ENCODE measurements around the gene IL17A.

Gene IL17A

DNA sequence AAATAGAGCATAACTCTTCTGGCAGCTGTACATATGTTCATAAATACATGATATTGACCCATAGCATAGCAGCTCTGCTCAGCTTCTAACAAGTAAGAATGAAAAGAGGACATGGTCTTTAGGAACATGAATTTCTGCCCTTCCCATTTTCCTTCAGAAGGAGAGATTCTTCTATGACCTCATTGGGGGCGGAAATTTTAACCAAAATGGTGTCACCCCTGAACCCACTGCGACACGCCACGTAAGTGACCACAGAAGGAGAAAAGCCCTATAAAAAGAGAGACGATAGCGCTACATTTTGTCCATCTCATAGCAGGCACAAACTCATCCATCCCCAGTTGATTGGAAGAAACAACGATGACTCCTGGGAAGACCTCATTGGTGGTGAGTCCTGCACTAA lies at the start of gene IL17A:
Gene IL17A (plus strand): TSS at position 301 of the 400 bp plus-strand sequence. CDS start 57 bp downstream, at position 358.
- DNase-seq (ENCODE audit: low read depth): no peak

- DNase-seq (ENCODE audit: low read depth): no peak
Measured at GRCh38 chr6:52136934-52137467, 49.2 kb upstream of the IL17A start.

DNA sequence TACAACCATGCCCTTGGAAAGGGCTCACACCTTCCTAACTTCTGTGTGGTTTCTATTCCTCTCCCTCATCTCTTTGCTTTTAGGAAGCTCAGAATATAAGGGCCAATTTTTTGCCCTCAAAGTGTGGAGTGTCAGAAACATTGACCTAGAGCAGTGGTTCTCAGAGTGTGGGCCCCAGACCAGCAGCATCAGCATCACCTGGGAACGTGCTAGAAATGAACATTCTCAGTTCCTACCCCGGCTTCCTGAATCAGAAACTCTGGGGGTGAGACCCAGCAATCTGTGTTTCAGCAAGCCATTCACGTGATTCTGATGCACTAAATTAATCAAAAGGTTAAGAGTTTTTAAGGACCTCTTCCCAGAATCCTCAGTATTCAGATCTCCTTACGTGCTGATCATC lies 47.9 kb upstream of the IL17A start:
- no peak for DNase-seq (ENCODE audit: low read depth)

- no peak for DNase-seq (ENCODE audit: low read depth)
Measured at GRCh38 chr6:52139985-52140680, 46.0 kb upstream of the IL17A start.

- DNase-seq (ENCODE audit: low read depth): no peak
Measured at GRCh38 chr6:52141596-52141995, 44.6 kb upstream of the IL17A start.

DNA sequence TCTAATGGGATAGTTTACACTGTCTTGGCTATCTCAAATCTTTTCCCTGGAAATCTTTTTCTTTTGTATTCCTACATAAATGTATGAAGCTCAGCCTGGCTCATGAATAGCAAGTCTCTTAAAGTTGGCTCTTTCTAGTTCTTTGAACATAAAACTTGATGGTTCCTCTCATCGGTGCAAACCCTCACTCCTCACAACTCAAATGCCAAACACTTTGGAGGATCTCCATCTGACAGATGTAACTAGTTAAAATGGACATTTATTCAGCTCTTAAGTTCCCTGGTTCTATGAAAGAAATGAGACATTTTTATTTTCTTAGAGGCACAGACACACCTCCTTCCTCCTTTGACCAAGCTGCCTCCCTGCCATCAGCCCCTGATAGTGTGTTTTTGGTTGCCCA lies 43.6 kb upstream of the IL17A start:
- DNase-seq (ENCODE audit: low read depth): no peak

DNA sequence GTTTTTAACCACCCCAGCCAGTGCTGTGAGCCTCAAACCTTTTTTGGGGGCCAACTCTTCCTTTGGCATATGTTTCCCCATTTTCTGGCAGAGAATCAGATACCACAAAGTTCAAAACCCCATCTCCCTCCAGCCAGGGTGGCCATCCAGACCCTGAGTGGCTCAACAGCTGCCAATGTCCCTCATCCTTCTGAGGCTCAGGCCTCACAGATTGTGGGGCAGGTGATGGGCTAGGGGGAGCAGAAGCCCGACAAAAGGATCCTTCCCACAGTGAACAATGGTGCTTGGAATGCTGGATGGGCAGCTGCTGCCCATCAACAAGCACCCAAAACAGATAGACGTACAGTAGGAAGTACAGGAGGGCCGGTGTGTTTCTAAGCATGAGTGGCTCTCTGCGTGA lies 42.6 kb upstream of the IL17A start:
- no peak for DNase-seq (ENCODE audit: low read depth)

- no peak for DNase-seq (ENCODE audit: low read depth)
Measured at GRCh38 chr6:52144196-52145076, 41.7 kb upstream of the IL17A start.

- no peak for DNase-seq (ENCODE audit: low read depth)
Measured at GRCh38 chr6:52146851-52147445, 39.2 kb upstream of the IL17A start.

DNA sequence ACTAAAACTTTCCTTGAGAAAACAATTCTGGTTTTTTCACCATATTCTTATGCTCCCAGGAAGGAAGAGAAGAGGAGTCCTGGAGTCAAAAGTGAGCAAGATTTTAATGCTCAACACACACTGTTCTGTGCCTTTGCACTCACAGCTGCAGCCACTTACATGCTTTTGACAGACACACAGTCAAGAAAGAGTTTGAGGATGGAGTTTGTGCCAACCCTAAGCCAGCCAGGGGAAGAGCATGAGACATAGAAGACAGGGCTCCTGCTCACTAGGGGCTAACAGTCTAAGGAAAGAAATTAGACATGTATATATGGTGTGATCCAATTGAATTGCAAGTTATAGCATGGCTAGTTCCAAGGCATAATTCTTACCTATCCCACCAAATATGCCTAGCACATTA lies 37.1 kb upstream of the IL17A start:
- no peak for DNase-seq (ENCODE audit: low read depth)

GRCh38 chr6:52149949-52150348 lies 36.2 kb upstream of the IL17A start:
- no peak for DNase-seq (ENCODE audit: low read depth)

GRCh38 chr6:52152070-52152423 lies 34.1 kb upstream of the IL17A start:
- no peak for DNase-seq (ENCODE audit: low read depth)

DNA sequence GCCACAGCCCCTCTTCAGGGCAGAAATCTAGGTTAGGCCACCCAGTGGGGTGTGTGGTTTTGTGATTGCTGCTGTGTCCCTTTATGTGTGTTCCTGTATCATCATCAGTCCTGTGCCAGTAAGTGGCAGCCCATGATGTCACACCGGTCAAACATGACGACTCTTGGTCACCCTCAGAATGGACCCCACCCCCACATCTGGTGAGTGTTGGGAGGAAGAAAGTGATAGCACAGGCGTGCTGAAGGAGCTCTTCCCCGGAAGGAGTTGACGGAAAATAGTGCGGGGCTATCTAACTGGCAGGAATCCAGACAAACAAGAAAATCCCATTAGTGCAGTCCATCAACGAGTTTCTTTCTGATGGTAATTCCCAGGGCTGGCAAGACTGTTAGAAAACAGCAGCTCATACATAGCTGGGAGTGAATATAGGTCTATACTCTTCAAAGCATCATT lies 33.4 kb upstream of the IL17A start:
- no peak for DNase-seq (ENCODE audit: low read depth)

DNA sequence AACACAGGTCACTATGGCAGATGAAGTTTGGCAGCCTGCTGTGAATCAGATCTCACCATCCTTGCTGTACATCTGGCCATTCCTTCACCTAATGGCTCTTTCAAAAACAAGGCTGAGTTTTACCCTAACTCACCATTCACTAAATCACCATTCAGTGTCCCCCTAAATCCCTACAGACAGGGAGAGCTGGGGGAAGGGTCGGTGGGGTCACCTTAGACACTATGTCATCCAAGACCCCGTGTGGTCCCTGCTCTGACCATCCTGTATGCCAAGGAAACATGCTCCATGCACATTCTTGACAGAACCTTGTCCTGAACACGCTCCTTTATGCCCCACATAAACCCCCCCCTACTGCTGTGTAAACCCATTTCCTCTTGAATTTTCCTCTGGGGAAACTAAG lies 31.8 kb upstream of the IL17A start:
- DNase-seq (ENCODE audit: low read depth): no peak

DNA sequence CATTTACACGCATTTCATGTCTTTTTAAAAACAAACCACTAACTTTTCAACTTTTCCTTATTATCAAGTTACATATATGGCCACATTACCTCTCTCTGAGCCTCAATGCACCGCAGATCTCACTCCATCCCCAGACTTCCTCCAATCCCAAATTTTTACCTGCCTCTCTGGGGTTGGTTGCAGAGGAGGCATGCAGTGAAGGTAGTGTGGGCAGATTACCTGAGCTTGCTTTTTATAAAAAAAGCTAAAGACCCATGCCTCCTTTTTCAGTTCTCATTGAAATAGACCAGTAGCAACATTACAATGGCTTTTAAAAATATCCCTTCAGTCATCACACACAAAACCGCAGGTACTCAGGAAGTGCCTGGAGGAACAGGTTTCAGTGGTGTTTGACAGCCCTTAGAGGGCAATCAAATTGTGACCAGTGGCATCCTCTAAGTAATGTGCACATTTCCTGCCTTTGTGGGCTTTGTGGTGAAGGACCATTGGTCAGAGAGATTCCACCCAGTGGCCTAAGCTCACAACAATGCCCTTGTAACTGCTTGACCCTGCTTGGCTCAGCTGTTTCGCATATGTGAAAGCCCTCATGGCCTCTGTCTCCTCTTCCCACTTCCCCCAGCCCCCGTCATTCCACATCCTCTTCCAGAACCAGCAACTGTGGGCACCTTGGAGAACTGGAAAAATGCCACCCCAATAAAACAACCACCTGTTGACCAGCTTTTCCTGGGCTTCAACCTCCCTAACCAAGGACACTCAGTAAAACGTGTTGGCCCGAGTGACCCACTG lies 30.2 kb upstream of the IL17A start:
- DNase-seq (ENCODE audit: low read depth): no peak

DNA sequence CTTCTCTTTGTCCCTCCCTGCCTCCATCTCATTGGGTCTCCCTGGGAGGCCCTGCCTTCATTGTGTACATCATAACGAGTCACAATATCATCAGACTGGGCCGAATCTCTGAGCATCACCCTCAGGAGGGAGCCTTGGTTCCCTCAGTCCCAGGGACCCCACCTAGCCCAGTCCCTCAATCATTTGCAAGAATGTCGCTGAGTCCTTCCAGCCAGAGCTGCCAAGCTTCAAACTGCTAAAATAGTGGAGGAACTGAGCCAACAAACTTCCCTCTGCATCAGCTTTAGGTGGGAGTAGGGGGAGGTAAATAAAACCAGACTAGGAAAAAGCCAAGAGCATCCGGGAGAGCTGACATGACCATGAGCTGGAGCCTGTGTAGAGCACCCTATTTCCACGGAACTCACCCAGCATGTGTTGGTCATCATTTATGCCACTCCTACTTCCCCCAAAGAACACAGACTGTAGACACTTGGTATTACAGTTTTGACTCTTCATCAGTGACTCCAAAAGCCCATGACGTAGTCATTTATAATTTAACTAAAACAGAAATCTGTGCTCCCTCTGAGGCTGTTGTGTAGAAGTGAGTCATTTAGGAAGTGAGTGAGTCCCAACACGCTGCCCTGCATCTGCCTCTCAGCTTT lies 28.8 kb upstream of the IL17A start:
- no peak for DNase-seq (ENCODE audit: low read depth)

DNA sequence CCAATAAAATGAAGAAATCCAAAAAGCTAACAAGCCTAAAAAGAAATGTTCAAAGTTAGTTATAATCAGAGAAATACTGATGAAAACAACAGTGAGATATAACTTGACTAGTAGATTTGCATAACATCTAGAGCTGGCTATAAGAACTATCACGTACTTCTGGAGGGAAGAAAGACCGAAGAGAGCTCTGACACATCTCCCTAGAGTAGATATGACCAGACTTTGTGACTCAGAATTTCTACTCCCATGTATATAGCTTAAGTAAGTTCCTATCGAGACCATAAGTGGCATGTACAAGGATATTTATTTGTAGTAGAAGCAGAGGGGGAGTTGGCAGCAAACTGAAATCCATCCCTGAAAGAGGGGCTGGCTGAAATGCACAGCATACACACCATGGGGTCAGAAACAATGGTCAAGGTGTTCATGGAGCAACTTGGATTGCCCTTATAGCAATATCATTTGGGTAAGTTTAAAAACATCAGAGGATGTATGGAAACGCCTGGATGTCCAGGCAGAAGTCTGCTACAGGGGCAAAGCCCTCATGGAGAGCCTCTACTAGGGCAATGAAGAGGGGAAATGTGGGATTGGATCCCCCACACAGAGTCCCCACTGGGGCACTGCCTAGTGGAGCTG lies 25.6 kb upstream of the IL17A start:
- no peak for DNase-seq (ENCODE audit: low read depth)

GRCh38 chr6:52161689-52162438 lies 24.3 kb upstream of the IL17A start:
- DNase-seq (ENCODE audit: low read depth): no peak

GRCh38 chr6:52162940-52163908 lies 23.0 kb upstream of the IL17A start:
- DNase-seq (ENCODE audit: low read depth): no peak

All from CMK (cell line).